A549 treated with Hydrocortisone at 1 μM for 4 hours (cell line): ENCODE results near the gene MYEOV. TPM values are rescaled to one million over a fixed set of nuclear protein-coding genes. Genes with fewer than 3 reads are reported as not detected.

Experiments used
- total RNA-seq: library from RNA; stranded (reverse); fragments of 200-300 nt; extraction: Qiagen RNA extraction; gene quantifications from 5 replicates; pipeline ENCODE4 v1.2.3, GENCODE V29; 2022

The MYEOV gene
- 119 to 123 TPM (median 122 TPM) in 5 replicates for total RNA-seq

GRCh38 chr11:69293819-69294505, at the start of gene MYEOV:
TSS of gene MYEOV (plus strand) at chr11:69294155. CDS start at chr11:69295355, 1,200 bp downstream.

Other genes with a start within 250 kb of the MYEOV start
- gene TPCN2, start 245.2 kb upstream of the MYEOV start, total RNA-seq, result 11.3 to 14.1 TPM (median 12.6 TPM) in 5 replicates
- gene SMIM38, start 138.2 kb upstream of the MYEOV start, total RNA-seq, result 0.07 to 0.10 TPM (median 0.08 TPM) in 4 of 5 replicates, not detected in the other
- gene LINC01488, start 187.5 kb downstream of the MYEOV start, total RNA-seq, result 0.05 TPM in 1 of 5 replicates, not detected in the others